Sigmoid colon (tissue), 4 donors: Measurements from ENCODE around the gene PTPN3.

Source experiments
- POLR2AphosphoS5 ChIP-seq, 4 donors: sonication (generic); formaldehyde crosslinking; IDR thresholded peaks; one replicate each; pipeline ENCODE4 v1.6.1; 2017; ENCODE audit warnings: antibody characterized with exemption in 4 of 4
- TF ChIP-seq, protein P1 (sequence below), 4 experiments: fragments of 450-650 bp in 3 of 4; fragments of 200-600 bp in 1 of 4; IDR thresholded peaks; one replicate each; pipeline ENCODE4 v1.5.1; 2016 to 2019; ENCODE audit warnings: antibody characterized with exemption in 4 of 4, mild to moderate bottlenecking in 3 of 4, moderate library complexity in 2 of 4

DNA sequence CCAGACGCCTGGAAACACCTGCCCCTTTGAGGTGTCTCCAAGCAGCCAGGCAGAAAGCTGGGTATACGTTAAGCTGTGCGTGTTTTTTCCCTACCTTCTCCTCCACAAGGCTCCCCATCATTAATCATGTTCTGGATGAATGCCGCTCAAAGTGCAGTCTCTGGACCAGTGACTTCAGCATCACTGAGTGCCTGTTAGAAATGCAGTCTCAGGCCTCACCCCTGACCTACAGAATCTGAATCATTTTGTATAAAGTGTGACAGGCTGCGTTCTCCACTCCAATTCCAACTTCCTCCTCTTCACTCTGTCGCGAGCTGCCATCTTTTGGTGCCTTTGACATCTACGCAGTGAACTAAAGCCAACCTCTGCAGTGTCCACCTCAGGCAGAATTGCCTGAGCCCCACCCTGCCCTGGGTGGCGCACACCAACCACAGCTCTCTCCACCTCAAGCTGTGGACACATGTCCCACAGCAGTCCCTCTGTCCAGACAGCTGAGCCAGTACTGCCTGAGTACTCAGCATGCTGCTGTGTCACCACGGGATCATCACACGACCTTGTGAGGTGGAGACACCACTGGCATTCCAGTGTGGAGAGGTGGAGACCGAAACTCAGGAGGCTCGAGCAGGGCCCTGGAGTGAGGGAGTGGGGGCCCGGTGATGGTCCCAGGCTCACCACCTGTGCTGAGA lies 14.2 kb downstream of the PTPN3 start:
- TF ChIP-seq POLR2AphosphoS5 (IDR thresholded peaks at IDR 0.05) = no peak
- TF ChIP-seq, protein P1, sequence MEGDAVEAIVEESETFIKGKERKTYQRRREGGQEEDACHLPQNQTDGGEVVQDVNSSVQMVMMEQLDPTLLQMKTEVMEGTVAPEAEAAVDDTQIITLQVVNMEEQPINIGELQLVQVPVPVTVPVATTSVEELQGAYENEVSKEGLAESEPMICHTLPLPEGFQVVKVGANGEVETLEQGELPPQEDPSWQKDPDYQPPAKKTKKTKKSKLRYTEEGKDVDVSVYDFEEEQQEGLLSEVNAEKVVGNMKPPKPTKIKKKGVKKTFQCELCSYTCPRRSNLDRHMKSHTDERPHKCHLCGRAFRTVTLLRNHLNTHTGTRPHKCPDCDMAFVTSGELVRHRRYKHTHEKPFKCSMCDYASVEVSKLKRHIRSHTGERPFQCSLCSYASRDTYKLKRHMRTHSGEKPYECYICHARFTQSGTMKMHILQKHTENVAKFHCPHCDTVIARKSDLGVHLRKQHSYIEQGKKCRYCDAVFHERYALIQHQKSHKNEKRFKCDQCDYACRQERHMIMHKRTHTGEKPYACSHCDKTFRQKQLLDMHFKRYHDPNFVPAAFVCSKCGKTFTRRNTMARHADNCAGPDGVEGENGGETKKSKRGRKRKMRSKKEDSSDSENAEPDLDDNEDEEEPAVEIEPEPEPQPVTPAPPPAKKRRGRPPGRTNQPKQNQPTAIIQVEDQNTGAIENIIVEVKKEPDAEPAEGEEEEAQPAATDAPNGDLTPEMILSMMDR (IDR thresholded peaks at IDR 0.05) = no peak
